Hepatocyte (in vitro differentiated cells): ENCODE measurements around the gene SLC5A3.

ENCODE experiments used
- EZH2 ChIP-seq: fragments of 200-600 bp; sonication (generic); IDR thresholded peaks from 2 replicates; pipeline ENCODE4 v1.6.1; 2016; ENCODE audit warnings: antibody characterized with exemption, mild to moderate bottlenecking, borderline replicate concordance
- TF ChIP-seq, protein P1 (sequence below): fragments of 200-600 bp; sonication (generic); IDR thresholded peaks from 2 replicates; pipeline ENCODE4 v1.5.1; 2016; ENCODE audit warnings: antibody characterized with exemption, mild to moderate bottlenecking; ENCODE audit not compliant: poor library complexity

- TF ChIP-seq, protein P1, sequence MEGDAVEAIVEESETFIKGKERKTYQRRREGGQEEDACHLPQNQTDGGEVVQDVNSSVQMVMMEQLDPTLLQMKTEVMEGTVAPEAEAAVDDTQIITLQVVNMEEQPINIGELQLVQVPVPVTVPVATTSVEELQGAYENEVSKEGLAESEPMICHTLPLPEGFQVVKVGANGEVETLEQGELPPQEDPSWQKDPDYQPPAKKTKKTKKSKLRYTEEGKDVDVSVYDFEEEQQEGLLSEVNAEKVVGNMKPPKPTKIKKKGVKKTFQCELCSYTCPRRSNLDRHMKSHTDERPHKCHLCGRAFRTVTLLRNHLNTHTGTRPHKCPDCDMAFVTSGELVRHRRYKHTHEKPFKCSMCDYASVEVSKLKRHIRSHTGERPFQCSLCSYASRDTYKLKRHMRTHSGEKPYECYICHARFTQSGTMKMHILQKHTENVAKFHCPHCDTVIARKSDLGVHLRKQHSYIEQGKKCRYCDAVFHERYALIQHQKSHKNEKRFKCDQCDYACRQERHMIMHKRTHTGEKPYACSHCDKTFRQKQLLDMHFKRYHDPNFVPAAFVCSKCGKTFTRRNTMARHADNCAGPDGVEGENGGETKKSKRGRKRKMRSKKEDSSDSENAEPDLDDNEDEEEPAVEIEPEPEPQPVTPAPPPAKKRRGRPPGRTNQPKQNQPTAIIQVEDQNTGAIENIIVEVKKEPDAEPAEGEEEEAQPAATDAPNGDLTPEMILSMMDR = no peak
- TF ChIP-seq EZH2 = no peak
Measured at GRCh38 chr21:34055615-34056014, 17.8 kb upstream of the SLC5A3 start.
